ENCODE results near the gene FAU. TPM values are rescaled to one million over a fixed set of nuclear protein-coding genes. Genes with fewer than 3 reads are reported as not detected.

FAU gene
- total RNA-seq, 1 donor from 2014 or later, result 697 TPM

- H3K9me3 Mint-ChIP-seq, result no peaks in the 10 kb centered on the region
- H3K27me3 Mint-ChIP-seq (ENCODE audit: low read depth), result no peaks in the 10 kb centered on the region
- H3K36me3 Mint-ChIP-seq (ENCODE audit: low read depth), result peaks cover 4% of the 10 kb centered on the region
- DNase-seq (ENCODE audit: low read depth, low spot score), result no peak
- TF ChIP-seq, protein P1, sequence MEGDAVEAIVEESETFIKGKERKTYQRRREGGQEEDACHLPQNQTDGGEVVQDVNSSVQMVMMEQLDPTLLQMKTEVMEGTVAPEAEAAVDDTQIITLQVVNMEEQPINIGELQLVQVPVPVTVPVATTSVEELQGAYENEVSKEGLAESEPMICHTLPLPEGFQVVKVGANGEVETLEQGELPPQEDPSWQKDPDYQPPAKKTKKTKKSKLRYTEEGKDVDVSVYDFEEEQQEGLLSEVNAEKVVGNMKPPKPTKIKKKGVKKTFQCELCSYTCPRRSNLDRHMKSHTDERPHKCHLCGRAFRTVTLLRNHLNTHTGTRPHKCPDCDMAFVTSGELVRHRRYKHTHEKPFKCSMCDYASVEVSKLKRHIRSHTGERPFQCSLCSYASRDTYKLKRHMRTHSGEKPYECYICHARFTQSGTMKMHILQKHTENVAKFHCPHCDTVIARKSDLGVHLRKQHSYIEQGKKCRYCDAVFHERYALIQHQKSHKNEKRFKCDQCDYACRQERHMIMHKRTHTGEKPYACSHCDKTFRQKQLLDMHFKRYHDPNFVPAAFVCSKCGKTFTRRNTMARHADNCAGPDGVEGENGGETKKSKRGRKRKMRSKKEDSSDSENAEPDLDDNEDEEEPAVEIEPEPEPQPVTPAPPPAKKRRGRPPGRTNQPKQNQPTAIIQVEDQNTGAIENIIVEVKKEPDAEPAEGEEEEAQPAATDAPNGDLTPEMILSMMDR (conservative IDR thresholded peaks at IDR 0.05), result no peak
- H3K4me1 Mint-ChIP-seq, result peaks cover 8% of the 10 kb centered on the region
- H3K4me3 Mint-ChIP-seq, result peak overlapping the region; percentile 49
- no peak overlapping the region for H3K27ac Mint-ChIP-seq (ENCODE audit: unreplicated experiment)
Observed at GRCh38 chr11:65127473-65128181, 5.7 kb upstream of the FAU start.

DNA sequence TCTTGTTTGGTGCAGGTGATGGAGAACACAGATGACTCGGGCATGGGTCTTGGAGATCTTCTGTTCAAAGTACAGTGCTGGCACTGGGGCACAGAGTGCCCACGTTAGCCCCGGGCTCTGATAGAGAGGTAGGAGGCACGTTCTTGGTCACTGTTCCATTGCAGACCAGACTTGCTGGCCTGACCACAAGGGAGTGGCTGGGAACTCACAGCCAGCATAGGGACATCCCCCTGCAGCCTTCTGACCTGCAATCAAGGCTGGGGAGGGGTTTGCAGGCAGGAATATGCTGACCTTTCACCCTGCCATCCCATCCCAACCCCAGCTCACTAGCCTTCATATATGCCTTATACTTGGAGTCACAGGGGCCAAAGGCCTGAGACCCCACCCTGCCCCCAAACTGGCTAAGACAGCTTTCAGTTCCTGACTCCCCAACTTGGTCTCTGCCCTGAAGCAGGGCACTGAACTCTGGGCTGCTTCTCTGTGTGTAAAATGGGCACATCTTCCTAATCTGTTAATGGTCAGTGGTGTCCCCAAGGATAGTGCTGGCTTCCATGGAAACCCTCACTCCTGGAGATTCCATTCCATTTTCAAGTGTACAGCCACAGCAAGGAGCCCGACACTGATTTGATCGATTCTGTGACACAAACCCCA lies 4.8 kb upstream of the FAU start:
- Mint-ChIP-seq H3K36me3 (ENCODE audit: low read depth) (peaks cover 10% of the 10 kb centered on the region), H3K4me1 (peaks cover 16% of the 10 kb centered on the region), H3K9me3 (no peaks in the 10 kb centered on the region), H3K27ac (ENCODE audit: unreplicated experiment) (no peak overlapping the region), H3K4me3 (peak overlapping the region; percentile 57), H3K27me3 (ENCODE audit: low read depth) (no peaks in the 10 kb centered on the region)
- TF ChIP-seq, protein P1 (conservative IDR thresholded peaks at IDR 0.05), result no peak
- no peak for DNase-seq (ENCODE audit: low read depth, low spot score)

GRCh38 chr11:65125197-65126056 lies 3.5 kb upstream of the FAU start:
- Mint-ChIP-seq H3K27ac (ENCODE audit: unreplicated experiment) (no peak overlapping the region), H3K4me1 (peaks cover 25% of the 10 kb centered on the region), H3K9me3 (no peaks in the 10 kb centered on the region), H3K27me3 (ENCODE audit: low read depth) (no peaks in the 10 kb centered on the region), H3K4me3 (peak overlapping the region; percentile 57), H3K36me3 (ENCODE audit: low read depth) (peaks cover 13% of the 10 kb centered on the region)
- no peak for DNase-seq (ENCODE audit: low read depth, low spot score)
- TF ChIP-seq, protein P1 (conservative IDR thresholded peaks at IDR 0.05), result no peak

DNA sequence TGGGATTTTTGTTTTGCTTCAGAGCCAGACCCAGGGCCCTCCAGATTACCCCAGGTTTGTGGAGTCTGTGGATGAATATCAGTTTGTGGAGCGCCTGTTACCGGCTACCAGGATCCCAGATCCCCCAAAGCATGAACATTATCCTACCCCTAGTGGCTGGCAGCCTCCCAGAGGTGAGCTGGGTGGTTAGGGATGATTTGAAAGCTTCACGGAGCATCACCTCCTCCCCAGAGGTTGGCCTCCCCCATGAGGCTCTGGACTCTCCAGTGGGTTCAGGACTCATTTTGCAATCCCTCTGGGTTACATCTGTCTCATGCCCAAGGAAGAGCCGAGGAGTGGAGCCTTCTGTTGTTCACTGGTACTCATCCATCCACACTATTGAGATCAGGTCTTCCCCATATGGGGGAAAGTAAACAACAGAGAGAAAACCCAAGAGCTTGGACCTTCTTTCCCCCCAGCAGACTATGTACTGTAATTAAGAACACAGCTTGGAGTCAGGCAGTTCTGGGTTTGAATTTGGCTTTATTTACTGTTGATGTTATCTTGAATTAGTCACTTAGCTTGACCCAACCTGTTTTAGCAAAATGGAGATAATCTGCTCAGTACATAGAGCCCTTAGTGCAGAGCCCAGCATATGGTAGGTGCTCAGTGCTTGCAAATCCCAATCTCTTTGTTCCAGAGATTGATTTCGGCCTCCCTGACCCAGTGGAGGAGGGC lies 2.7 kb upstream of the FAU start:
- DNase-seq (ENCODE audit: low read depth, low spot score), result no peak
- no peaks in the 10 kb centered on the region for H3K27me3 Mint-ChIP-seq (ENCODE audit: low read depth)
- TF ChIP-seq, protein P1 (conservative IDR thresholded peaks at IDR 0.05), result no peak
- H3K4me3 Mint-ChIP-seq, result peak overlapping the region; percentile 82
- no peaks in the 10 kb centered on the region for H3K9me3 Mint-ChIP-seq
- H3K27ac Mint-ChIP-seq (ENCODE audit: unreplicated experiment), result no peak overlapping the region
- H3K36me3 Mint-ChIP-seq (ENCODE audit: low read depth), result peaks cover 13% of the 10 kb centered on the region
- H3K4me1 Mint-ChIP-seq, result peaks cover 30% of the 10 kb centered on the region

DNA sequence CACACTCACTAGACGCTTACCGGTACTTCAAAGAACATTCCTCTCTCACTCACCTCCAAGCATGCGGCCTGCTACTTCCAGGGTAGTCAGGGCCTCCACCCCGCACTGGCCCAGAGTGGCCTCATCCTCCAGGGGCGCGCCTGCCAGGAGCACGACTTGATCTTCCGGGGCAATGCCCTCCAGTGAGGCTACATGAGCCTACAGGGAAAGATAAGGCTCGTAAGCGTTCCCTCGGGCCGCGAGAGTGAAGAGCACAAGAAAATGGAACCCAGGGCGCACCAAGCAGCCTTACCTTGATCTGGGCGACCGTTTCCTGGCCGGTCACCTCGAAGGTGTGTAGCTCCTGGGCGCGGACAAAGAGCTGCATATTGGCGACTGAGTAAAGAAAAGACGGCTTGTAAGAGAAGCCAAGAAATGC lies 478 bp downstream of the FAU start:
- peaks cover 17% of the 10 kb centered on the region for H3K36me3 Mint-ChIP-seq (ENCODE audit: low read depth)
- peak overlapping the region; percentile 99 for H3K27ac Mint-ChIP-seq (ENCODE audit: unreplicated experiment)
- no peak for DNase-seq (ENCODE audit: low read depth, low spot score)
- peaks cover 6% of the 10 kb centered on the region for H3K27me3 Mint-ChIP-seq (ENCODE audit: low read depth)
- H3K9me3 Mint-ChIP-seq, result no peaks in the 10 kb centered on the region
- H3K4me1 Mint-ChIP-seq, result peaks cover 49% of the 10 kb centered on the region
- peak overlapping the region; percentile 100 for H3K4me3 Mint-ChIP-seq
- TF ChIP-seq, protein P1 (conservative IDR thresholded peaks at IDR 0.05), result no peak

All from neural crest cell (in vitro differentiated cells).